Stimulated activated naive CD8-positive, alpha-beta T cell treated with anti-CD3 and anti-CD28 coated beads, Interleukin-15, amount 100 ng/mL, for 72 hours (primary cell): ENCODE measurements around the gene ANKS1B.

ENCODE experiments used
- ATAC-seq: fragments of 150-1000 bp; cut with Tn5 transposase; 2 replicates; pipeline ENCODE4 v1.10.0; 2021; ENCODE audit warnings: mild to moderate bottlenecking, moderate library complexity
- DNase-seq, 2 donors: peaks; one replicate each; pipeline ENCODE4 v3.0.0; 2021 to 2022
- H3K27ac Mint-ChIP-seq, 2 donors: one replicate each; pipeline ENCODE4 v1.8.0; 2022; ENCODE audit warnings: mild to moderate bottlenecking in 2 of 2, mixed read lengths in 2 of 2, moderate library complexity in 2 of 2
- H3K27me3 Mint-ChIP-seq: one replicate; pipeline ENCODE4 v1.8.0; 2022; ENCODE audit warnings: mixed read lengths
- H3K4me1 Mint-ChIP-seq: one replicate; pipeline ENCODE4 v1.8.0; 2022; ENCODE audit warnings: mild to moderate bottlenecking, mixed read lengths
- H3K4me3 Mint-ChIP-seq, 2 donors: one replicate each; pipeline ENCODE4 v1.8.0; 2022; ENCODE audit warnings: mild to moderate bottlenecking in 2 of 2, mixed read lengths in 2 of 2, moderate library complexity in 1 of 2
- H3K9me3 Mint-ChIP-seq, 2 donors: one replicate each; pipeline ENCODE4 v1.8.0; 2022; ENCODE audit warnings: mixed read lengths in 2 of 2

The ANKS1B gene

GRCh38 chr12:99431203-99431602, 553.5 kb downstream of the ANKS1B start:
- no peak overlapping the region for H3K27ac Mint-ChIP-seq
- no peaks in the 10 kb centered on the region for H3K27me3 Mint-ChIP-seq
- ATAC-seq = no peak
- H3K4me3 Mint-ChIP-seq = no peak overlapping the region
- H3K9me3 Mint-ChIP-seq = peaks cover 14 to 20% of the 10 kb centered on the region in 2 donors
- no peaks in the 10 kb centered on the region for H3K4me1 Mint-ChIP-seq
- no peak for DNase-seq

- no peak overlapping the region for H3K4me3 Mint-ChIP-seq
- no peaks in the 10 kb centered on the region for H3K4me1 Mint-ChIP-seq
- H3K27ac Mint-ChIP-seq = no peak overlapping the region
- no peaks in the 10 kb centered on the region for H3K27me3 Mint-ChIP-seq
- DNase-seq (no peak), ATAC-seq (no peak)
- H3K9me3 Mint-ChIP-seq = peaks cover 4 to 14% of the 10 kb centered on the region in 2 donors
Observed at GRCh38 chr12:99427104-99427503, 557.6 kb downstream of the ANKS1B start.

GRCh38 chr12:99418379-99418778, 566.4 kb downstream of the ANKS1B start:
- H3K4me1 Mint-ChIP-seq = no peaks in the 10 kb centered on the region
- no peak overlapping the region for H3K27ac Mint-ChIP-seq
- peaks cover 13 to 34% of the 10 kb centered on the region in 2 donors for H3K9me3 Mint-ChIP-seq
- no peak for ATAC-seq
- no peak overlapping the region for H3K4me3 Mint-ChIP-seq
- no peaks in the 10 kb centered on the region for H3K27me3 Mint-ChIP-seq
- DNase-seq = no peak

GRCh38 chr12:99413751-99414150, 571.0 kb downstream of the ANKS1B start:
- H3K4me3 Mint-ChIP-seq = no peak overlapping the region
- H3K9me3 Mint-ChIP-seq = peaks cover 13 to 35% of the 10 kb centered on the region in 2 donors
- ATAC-seq (no peak), DNase-seq (no peak)
- H3K27me3 Mint-ChIP-seq = no peaks in the 10 kb centered on the region
- H3K27ac Mint-ChIP-seq = no peak overlapping the region
- no peaks in the 10 kb centered on the region for H3K4me1 Mint-ChIP-seq

- H3K4me3 Mint-ChIP-seq = no peak overlapping the region
- peaks cover 0 to 5% of the 10 kb centered on the region in 2 donors for H3K9me3 Mint-ChIP-seq
- H3K27ac Mint-ChIP-seq = no peak overlapping the region
- no peaks in the 10 kb centered on the region for H3K27me3 Mint-ChIP-seq
- no peaks in the 10 kb centered on the region for H3K4me1 Mint-ChIP-seq
- no peak for ATAC-seq
- DNase-seq = no peak
Observed at GRCh38 chr12:99393763-99394162, 591.0 kb downstream of the ANKS1B start.

- Mint-ChIP-seq H3K9me3 (peaks cover 0 to 5% of the 10 kb centered on the region in 2 donors), H3K4me1 (no peaks in the 10 kb centered on the region), H3K27ac (no peak overlapping the region), H3K27me3 (no peaks in the 10 kb centered on the region), H3K4me3 (no peak overlapping the region)
- ATAC-seq (no peak), DNase-seq (no peak)
Observed at GRCh38 chr12:99392091-99392850, 592.5 kb downstream of the ANKS1B start.

GRCh38 chr12:99390707-99391106, 594.0 kb downstream of the ANKS1B start:
- Mint-ChIP-seq H3K27me3 (no peaks in the 10 kb centered on the region), H3K9me3 (peaks cover 0 to 5% of the 10 kb centered on the region in 2 donors), H3K4me3 (no peak overlapping the region), H3K4me1 (no peaks in the 10 kb centered on the region), H3K27ac (no peak overlapping the region)
- DNase-seq (no peak), ATAC-seq (no peak)

- Mint-ChIP-seq H3K4me1 (no peaks in the 10 kb centered on the region), H3K9me3 (peaks cover 0 to 5% of the 10 kb centered on the region in 2 donors), H3K27ac (no peak overlapping the region), H3K4me3 (no peak overlapping the region), H3K27me3 (no peaks in the 10 kb centered on the region)
- ATAC-seq (no peak), DNase-seq (no peak)
Observed at GRCh38 chr12:99389751-99390150, 595.0 kb downstream of the ANKS1B start.

- H3K4me3 Mint-ChIP-seq = no peak overlapping the region
- DNase-seq (no peak), ATAC-seq (no peak)
- no peak overlapping the region for H3K27ac Mint-ChIP-seq
- no peaks in the 10 kb centered on the region for H3K27me3 Mint-ChIP-seq
- no peaks in the 10 kb centered on the region for H3K4me1 Mint-ChIP-seq
- peaks cover 4 to 5% of the 10 kb centered on the region in 2 donors for H3K9me3 Mint-ChIP-seq
Observed at GRCh38 chr12:99388671-99389195, 596.0 kb downstream of the ANKS1B start.

- no peak for ATAC-seq
- peaks cover 4 to 5% of the 10 kb centered on the region in 2 donors for H3K9me3 Mint-ChIP-seq
- H3K27me3 Mint-ChIP-seq = no peaks in the 10 kb centered on the region
- DNase-seq = no peak
- H3K4me3 Mint-ChIP-seq = no peak overlapping the region
- H3K27ac Mint-ChIP-seq = no peak overlapping the region
- H3K4me1 Mint-ChIP-seq = no peaks in the 10 kb centered on the region
Observed at GRCh38 chr12:99387661-99388060, 597.1 kb downstream of the ANKS1B start.

GRCh38 chr12:99386907-99387306, 597.8 kb downstream of the ANKS1B start:
- H3K9me3 Mint-ChIP-seq = peaks cover 4 to 5% of the 10 kb centered on the region in 2 donors
- DNase-seq = no peak
- H3K27ac Mint-ChIP-seq = no peak overlapping the region

GRCh38 chr12:99383258-99383657, 601.5 kb downstream of the ANKS1B start:
- H3K27me3 Mint-ChIP-seq = no peaks in the 10 kb centered on the region
- DNase-seq = no peak
- H3K9me3 Mint-ChIP-seq = peaks cover 4 to 11% of the 10 kb centered on the region in 2 donors
- ATAC-seq = no peak
- no peaks in the 10 kb centered on the region for H3K4me1 Mint-ChIP-seq
- H3K27ac Mint-ChIP-seq = peak overlapping the region in 1 of 2 donors; percentile 9
- H3K4me3 Mint-ChIP-seq = no peak overlapping the region

More at GRCh38 chr12:99386907-99387306, 597.8 kb downstream of the ANKS1B start:
- ATAC-seq = no peak
- Mint-ChIP-seq H3K4me1 (no peaks in the 10 kb centered on the region), H3K4me3 (no peak overlapping the region), H3K27me3 (no peaks in the 10 kb centered on the region)

- H3K4me3 Mint-ChIP-seq = no peak overlapping the region
- DNase-seq (no peak), ATAC-seq (no peak)
Observed at GRCh38 chr12:99381992-99382391, 602.7 kb downstream of the ANKS1B start.

GRCh38 chr12:99380701-99381100, 604.0 kb downstream of the ANKS1B start:
- ATAC-seq (no peak), DNase-seq (no peak)
- H3K27ac Mint-ChIP-seq = no peak overlapping the region
- no peaks in the 10 kb centered on the region for H3K27me3 Mint-ChIP-seq
- peaks cover 4 to 11% of the 10 kb centered on the region in 2 donors for H3K9me3 Mint-ChIP-seq
- no peaks in the 10 kb centered on the region for H3K4me1 Mint-ChIP-seq
- H3K4me3 Mint-ChIP-seq = no peak overlapping the region

More at GRCh38 chr12:99381992-99382391, 602.7 kb downstream of the ANKS1B start:
- Mint-ChIP-seq H3K27me3 (no peaks in the 10 kb centered on the region), H3K9me3 (peaks cover 4 to 11% of the 10 kb centered on the region in 2 donors), H3K4me1 (no peaks in the 10 kb centered on the region), H3K27ac (no peak overlapping the region)

- DNase-seq (no peak), ATAC-seq (no peak)
- Mint-ChIP-seq H3K9me3 (no peaks in the 10 kb centered on the region), H3K4me3 (no peak overlapping the region), H3K27me3 (no peaks in the 10 kb centered on the region), H3K4me1 (no peaks in the 10 kb centered on the region), H3K27ac (no peak overlapping the region)
Observed at GRCh38 chr12:99374023-99374422, 610.7 kb downstream of the ANKS1B start.

- no peaks in the 10 kb centered on the region for H3K9me3 Mint-ChIP-seq
- H3K4me3 Mint-ChIP-seq = no peak overlapping the region
- no peak for DNase-seq
- H3K27ac Mint-ChIP-seq = no peak overlapping the region
- H3K27me3 Mint-ChIP-seq = no peaks in the 10 kb centered on the region
- ATAC-seq = no peak
- no peaks in the 10 kb centered on the region for H3K4me1 Mint-ChIP-seq
Observed at GRCh38 chr12:99372257-99372920, 612.3 kb downstream of the ANKS1B start.
